Measurements from ENCODE around the gene MYMK.

Gene MYMK

DNA sequence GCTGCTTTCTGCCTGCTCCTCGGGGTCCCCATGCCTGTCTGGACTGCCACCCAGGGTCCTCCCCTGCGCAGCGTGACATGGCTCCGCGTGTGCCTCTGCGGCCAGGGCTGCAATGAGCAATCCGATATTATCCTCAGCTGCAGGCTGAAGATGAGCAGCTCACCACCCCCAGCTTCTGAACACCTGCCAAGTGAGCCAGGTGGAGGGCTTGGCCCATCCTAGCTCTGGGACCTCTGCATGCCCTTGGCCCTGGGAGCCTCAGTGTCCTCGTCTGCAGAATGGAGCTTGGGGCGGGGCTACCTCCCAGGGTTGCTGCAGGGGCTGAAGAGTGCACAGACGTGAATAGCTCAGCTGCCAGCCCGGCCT is 4.1 kb upstream of the MYMK start:
- Histone ChIP-seq H3K9ac (no peak overlapping the region), H3K27ac (no peak overlapping the region), H3K79me2 (ENCODE audit: insufficient read depth, low read depth) (no peaks in the 10 kb centered on the region), H3K4me1 (ENCODE audit: low read depth, poor library complexity, severe bottlenecking) (no peaks in the 10 kb centered on the region), H3K27me3 (ENCODE audit: insufficient read depth, low read depth) (peaks cover 93% of the 10 kb centered on the region), H3K4me2 (no peak overlapping the region), H2AFZ (ENCODE audit: low read depth) (no peak overlapping the region), H3K36me3 (ENCODE audit: insufficient read depth) (no peaks in the 10 kb centered on the region), H3K4me3 (IDR thresholded peaks at IDR 0.05; ENCODE audit: insufficient read depth, low read depth, low read length) (no peak overlapping the region), H4K20me1 (ENCODE audit: insufficient read depth) (no peaks in the 10 kb centered on the region)
- TF ChIP-seq, protein P1, sequence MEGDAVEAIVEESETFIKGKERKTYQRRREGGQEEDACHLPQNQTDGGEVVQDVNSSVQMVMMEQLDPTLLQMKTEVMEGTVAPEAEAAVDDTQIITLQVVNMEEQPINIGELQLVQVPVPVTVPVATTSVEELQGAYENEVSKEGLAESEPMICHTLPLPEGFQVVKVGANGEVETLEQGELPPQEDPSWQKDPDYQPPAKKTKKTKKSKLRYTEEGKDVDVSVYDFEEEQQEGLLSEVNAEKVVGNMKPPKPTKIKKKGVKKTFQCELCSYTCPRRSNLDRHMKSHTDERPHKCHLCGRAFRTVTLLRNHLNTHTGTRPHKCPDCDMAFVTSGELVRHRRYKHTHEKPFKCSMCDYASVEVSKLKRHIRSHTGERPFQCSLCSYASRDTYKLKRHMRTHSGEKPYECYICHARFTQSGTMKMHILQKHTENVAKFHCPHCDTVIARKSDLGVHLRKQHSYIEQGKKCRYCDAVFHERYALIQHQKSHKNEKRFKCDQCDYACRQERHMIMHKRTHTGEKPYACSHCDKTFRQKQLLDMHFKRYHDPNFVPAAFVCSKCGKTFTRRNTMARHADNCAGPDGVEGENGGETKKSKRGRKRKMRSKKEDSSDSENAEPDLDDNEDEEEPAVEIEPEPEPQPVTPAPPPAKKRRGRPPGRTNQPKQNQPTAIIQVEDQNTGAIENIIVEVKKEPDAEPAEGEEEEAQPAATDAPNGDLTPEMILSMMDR (conservative IDR thresholded peaks at IDR 0.05; ENCODE audit: low read depth, low read length) = no peak

DNA sequence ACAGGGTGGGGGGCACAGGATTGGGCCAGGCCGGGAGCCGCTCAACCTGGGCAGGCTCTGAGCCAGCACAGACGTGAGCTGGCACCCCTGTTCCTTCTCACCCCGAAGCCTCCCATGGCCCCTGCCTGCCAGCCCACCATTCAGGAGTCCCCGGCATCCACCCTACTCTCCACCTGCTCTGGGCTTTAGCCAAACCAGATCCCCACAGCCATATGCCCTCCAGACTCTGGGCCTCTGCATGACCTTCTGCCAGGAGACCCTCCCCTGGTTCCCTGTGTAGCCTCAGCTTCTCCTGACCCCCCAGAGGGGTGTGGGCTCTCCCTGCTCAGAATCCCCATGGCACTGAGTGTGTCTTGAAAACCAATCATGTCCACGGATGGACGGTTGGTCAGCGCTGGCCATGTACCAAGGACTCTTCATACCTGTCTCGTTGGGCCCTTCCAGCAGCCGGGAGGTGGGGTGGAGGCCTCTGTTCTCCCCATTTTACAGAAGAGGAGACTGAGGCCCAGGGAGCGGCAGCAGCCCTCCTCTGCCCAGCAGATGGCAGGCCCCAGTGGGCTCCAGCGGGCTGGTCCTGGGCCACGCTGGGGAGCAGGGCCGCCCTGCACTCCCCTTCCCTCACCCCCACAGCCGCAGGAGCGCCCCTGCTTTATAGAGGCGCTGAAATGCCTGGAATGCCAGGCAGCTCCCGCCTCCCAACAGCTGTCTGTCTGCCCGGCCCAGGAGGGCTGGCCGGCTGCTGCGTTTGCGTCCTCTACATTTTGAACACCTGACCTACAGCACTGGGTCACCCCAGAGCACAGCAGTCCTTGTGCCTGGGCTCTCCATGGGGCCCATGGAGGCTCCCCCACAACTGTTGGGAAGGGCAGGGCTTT is 3.5 kb upstream of the MYMK start:
- no peaks in the 10 kb centered on the region for H3K4me1 ChIP-seq (ENCODE audit: low read depth, poor library complexity, severe bottlenecking)
- no peak overlapping the region for H3K4me3 ChIP-seq (IDR thresholded peaks at IDR 0.05; ENCODE audit: insufficient read depth, low read depth, low read length)
- H3K27ac ChIP-seq = no peak overlapping the region
- peaks cover 93% of the 10 kb centered on the region for H3K27me3 ChIP-seq (ENCODE audit: insufficient read depth, low read depth)
- no peak overlapping the region for H3K4me2 ChIP-seq
- no peaks in the 10 kb centered on the region for H3K36me3 ChIP-seq (ENCODE audit: insufficient read depth)
- TF ChIP-seq, protein P1 (conservative IDR thresholded peaks at IDR 0.05; ENCODE audit: low read depth, low read length) = no peak
- no peak overlapping the region for H3K9ac ChIP-seq
- H4K20me1 ChIP-seq (ENCODE audit: insufficient read depth) = no peaks in the 10 kb centered on the region
- H2AFZ ChIP-seq (ENCODE audit: low read depth) = no peak overlapping the region
- H3K79me2 ChIP-seq (ENCODE audit: insufficient read depth, low read depth) = no peaks in the 10 kb centered on the region

DNA sequence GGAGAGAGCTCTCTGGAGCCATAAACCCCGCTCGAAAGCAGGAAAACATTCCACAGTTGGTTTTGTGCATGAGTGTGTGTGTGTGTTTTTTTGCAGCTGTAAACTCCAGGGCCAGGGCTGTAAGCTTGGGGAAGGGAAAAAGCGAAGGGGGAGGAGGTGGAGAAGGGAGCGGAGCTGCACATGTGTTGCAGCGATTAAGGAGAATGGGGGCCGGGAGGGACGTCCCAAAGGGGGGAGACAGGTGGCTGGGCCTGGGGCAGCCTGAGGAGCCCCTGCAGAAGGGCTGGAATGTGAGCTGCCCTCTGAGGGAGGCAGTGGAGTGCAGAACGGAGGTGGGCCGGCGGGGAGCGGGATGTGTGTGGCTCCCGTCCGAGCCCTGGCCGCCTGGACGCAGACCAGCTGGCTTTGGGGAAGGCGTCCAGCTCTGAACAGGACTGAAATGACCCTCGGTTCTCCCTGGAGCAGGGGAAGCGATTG is 2.7 kb upstream of the MYMK start:
- no peak overlapping the region for H3K4me3 ChIP-seq (IDR thresholded peaks at IDR 0.05; ENCODE audit: insufficient read depth, low read depth, low read length)
- H3K27ac ChIP-seq = no peak overlapping the region
- TF ChIP-seq, protein P1 (conservative IDR thresholded peaks at IDR 0.05; ENCODE audit: low read depth, low read length) = no peak
- H3K27me3 ChIP-seq (ENCODE audit: insufficient read depth, low read depth) = peaks cover 94% of the 10 kb centered on the region
- no peaks in the 10 kb centered on the region for H3K4me1 ChIP-seq (ENCODE audit: low read depth, poor library complexity, severe bottlenecking)
- no peak overlapping the region for H3K9ac ChIP-seq
- no peak overlapping the region for H2AFZ ChIP-seq (ENCODE audit: low read depth)
- no peaks in the 10 kb centered on the region for H3K79me2 ChIP-seq (ENCODE audit: insufficient read depth, low read depth)
- no peaks in the 10 kb centered on the region for H3K36me3 ChIP-seq (ENCODE audit: insufficient read depth)
- no peak overlapping the region for H3K4me2 ChIP-seq
- H4K20me1 ChIP-seq (ENCODE audit: insufficient read depth) = no peaks in the 10 kb centered on the region

DNA sequence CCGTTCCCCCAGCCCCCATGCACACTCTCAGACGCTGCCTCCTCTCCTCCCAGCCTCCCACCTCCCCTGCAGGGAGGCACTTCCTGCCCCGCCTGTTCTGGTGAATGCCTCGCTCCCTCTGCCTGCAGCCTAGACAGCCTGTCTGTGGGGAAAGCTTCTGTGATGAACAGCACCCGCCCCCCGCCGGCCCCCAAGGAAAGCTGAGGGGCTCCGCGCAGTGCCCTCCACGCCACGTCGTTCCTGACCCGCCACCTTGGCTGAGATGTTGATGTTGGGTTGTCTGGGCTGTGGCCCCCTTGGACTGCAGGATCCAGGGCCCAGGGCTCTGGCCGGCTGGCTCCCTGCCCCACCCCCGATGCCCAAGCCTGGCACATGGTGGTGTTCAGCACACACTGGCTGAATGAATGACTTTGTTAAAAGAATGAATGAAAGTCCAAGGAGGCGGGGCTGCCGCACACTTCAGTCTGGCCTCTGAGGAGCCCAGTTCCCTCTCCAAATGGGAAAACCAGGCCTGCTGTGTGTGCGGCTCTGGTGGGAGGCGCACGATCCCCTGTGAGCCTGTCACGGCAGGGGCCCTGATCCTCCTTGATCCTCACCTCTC is 2.1 kb upstream of the MYMK start:
- Histone ChIP-seq H3K36me3 (ENCODE audit: insufficient read depth) (no peaks in the 10 kb centered on the region), H3K4me1 (ENCODE audit: low read depth, poor library complexity, severe bottlenecking) (no peaks in the 10 kb centered on the region), H3K4me3 (IDR thresholded peaks at IDR 0.05; ENCODE audit: insufficient read depth, low read depth, low read length) (no peak overlapping the region), H3K27me3 (ENCODE audit: insufficient read depth, low read depth) (peaks cover 92% of the 10 kb centered on the region), H2AFZ (ENCODE audit: low read depth) (no peak overlapping the region), H3K4me2 (no peak overlapping the region), H4K20me1 (ENCODE audit: insufficient read depth) (no peaks in the 10 kb centered on the region), H3K9ac (no peak overlapping the region), H3K27ac (no peak overlapping the region), H3K79me2 (ENCODE audit: insufficient read depth, low read depth) (no peaks in the 10 kb centered on the region)
- TF ChIP-seq, protein P1 (conservative IDR thresholded peaks at IDR 0.05; ENCODE audit: low read depth, low read length) = no peak
